HG03571 (cell line): ENCODE data around the gene SCUBE1.

ENCODE experiments used
- ATAC-seq: cut with Tn5 transposase; IDR thresholded peaks from one replicate; pipeline ENCODE4 v1.9.1; 2021; ENCODE audit not compliant: unreplicated experiment

SCUBE1 gene

GRCh38 chr22:43180670-43181069 is 162.5 kb downstream of the SCUBE1 start:
- no peak for ATAC-seq

DNA sequence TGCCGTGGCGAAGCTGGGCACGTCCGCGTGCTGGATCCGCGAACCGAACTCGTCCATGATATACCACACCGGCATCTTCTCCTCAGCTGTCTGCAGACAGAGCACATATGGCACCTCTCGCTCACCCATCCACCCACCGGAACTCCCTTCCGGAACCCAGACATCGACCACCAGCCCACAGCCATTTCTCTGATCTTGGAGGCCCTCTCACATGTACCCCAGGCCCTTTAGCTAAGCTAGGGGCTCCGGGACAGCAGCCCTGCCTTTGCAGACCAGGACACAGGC is 163.3 kb downstream of the SCUBE1 start:
- ATAC-seq, result no peak

- ATAC-seq, result no peak
These were observed 163.8 kb downstream of the SCUBE1 start for GRCh38 chr22:43179146-43179910.

- no peak for ATAC-seq
These were observed 165.7 kb downstream of the SCUBE1 start for GRCh38 chr22:43177479-43177878.

- no peak for ATAC-seq
These were observed 167.1 kb downstream of the SCUBE1 start for GRCh38 chr22:43176090-43176489.

DNA sequence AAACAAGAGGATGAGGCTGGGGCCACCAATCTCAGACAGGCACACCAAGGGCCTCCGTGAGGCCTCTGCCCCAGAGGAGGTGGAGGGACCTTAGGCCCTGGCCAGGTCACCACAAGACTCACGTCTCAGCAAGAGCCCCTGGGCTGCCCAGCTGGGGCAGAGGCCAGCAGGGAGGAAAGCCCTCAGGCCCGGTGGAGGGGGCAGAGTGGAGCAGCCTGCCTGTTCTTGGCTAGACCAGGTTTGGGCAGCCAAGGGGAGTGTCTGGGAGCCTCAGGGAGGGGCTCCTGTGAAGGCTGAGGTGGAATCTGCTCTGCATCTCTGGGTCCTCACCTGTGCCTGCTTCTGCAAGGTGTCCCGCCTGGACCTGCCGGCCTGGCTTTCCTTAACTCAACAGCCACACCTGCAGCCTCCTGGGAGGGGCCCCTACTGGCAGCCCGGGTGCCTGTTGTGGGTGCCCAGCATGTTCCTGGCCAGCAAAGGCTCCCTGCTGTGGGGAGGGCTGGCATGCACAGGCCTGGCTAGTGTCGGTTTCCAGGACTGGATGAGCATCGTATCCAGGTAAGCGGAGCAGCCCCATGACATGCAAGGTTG is 168.1 kb downstream of the SCUBE1 start:
- no peak for ATAC-seq

- no peak for ATAC-seq
These were observed 169.0 kb downstream of the SCUBE1 start for GRCh38 chr22:43173976-43174720.

DNA sequence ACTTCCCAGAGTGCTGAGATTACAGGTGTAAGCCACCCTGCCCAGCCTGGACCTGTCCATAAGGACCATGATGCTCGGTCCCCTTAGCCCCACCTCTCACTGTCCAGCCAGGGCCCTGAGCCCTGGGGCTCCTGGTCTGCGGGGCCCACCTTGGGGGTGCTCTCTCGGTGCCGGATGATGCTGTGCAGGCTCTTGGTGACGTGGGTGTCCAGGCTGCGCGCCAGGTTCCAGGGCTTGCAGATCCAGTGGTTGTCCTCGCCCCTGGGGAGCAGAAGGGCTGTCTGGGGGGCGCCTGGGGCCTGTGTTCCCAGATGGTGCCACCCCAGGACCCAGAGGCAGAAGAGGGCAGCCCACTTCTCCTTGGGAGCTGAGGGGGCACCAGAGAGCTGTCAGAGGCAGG is 169.6 kb downstream of the SCUBE1 start:
- no peak for ATAC-seq

DNA sequence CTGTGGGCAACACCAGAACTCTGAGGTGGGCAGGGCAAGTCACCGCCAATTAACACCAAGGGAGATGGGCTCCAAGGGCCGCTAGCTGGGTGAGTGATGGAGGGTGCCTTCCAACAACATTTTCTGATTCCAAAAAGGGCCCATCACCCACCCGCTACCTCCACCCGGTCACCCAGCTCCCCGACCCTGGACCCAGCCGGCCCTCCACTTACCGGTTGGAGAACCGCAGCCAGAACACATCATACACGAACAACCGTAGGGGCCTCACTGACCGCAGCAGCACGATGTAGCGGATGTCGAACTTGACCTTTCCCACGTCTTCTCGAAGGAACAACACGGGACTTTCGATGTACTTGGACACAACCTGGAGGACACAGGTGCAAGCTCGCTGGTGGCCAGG is 171.0 kb downstream of the SCUBE1 start:
- ATAC-seq, result no peak

- ATAC-seq, result no peak
These were observed 171.6 kb downstream of the SCUBE1 start for GRCh38 chr22:43171607-43172006.

GRCh38 chr22:43171019-43171491 is 172.1 kb downstream of the SCUBE1 start:
- ATAC-seq, result no peak

DNA sequence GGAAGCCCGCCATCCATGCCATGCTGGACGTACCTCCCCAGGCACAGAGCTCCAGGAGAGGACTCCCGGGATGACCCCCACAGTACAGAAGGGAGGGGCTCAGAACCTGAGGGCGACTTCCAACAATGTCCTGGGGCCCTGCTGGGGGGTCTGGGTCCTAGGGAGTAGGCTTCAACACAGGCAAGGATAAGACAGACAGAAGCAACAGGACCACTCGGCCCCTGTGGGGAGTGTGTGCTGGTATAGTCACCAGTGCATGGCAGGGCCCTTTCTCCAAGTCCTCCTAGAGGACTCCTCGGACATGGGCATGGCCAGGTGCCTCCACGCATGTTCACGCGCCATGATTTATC is 173.1 kb downstream of the SCUBE1 start:
- no peak for ATAC-seq

GRCh38 chr22:43169310-43170130 is 173.7 kb downstream of the SCUBE1 start:
- ATAC-seq, result no peak

DNA sequence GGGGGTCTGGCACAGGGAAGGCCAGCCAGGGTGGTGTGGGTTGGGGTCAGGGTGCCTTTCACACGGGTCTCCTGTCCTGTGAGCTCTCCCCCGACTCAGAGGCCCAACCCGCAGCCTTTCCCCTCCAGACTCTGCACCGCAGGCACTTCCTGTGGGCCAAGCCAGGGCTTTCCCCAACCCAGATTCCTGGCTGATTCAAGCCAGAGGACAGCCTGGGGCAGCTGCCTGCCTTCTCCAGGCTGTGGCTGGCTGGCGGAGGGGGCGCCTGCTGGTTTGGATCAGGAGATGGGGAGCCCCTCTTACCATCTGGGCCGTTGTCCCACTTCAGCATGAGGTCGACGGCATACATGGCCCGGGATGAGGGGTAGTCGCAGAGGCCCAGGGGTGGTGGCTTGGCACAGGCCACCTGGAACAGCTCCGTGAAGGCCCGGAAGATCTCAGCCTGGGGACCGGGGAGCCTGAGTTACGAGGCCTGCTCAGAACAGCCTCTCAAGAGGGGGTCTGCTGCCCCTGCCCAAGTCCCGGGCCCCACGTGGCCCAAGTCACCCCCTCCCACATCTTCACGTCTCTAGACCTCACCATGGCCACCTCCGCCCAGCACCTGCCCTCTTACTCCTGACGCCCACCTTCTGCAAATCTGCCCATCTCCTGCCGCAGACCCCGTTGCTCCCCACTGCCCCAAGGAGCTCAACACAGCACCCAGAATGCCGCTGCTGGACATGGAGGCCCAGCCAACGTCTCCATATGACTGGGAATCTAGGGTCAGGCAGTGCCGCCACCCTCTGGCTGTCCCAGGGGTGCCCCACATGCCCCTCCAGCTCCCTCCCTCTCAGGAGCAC is 174.5 kb downstream of the SCUBE1 start:
- ATAC-seq, result no peak

DNA sequence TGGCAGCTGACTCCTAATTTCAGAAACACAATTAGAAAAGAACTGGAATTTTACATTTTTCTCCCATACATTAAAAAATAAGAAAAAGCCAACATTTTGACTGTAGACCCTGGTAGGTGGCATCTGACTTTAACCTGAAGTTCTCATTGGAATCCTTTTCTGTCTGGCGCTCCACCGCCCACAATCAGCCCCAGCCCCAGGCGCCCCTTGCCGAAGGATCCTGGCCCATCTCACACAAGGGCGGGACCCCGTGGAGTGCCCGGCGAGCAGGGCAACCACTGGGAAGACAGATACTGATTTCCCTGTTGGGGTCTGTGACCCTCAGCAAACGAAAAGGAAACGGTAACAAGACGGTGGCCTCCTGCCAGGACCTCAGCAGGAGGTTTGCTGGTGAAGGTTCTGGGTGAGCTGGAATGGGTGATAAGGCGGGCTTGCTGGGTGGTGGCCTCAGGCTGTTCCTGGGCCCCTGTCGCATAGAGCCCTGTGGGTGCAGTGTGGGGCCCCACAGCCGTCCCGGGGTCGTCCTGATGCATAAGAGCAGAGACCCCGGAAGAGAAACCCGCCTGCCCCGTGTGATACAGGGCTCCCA is 176.1 kb downstream of the SCUBE1 start:
- no peak for ATAC-seq

- ATAC-seq, result no peak
These were observed 176.8 kb downstream of the SCUBE1 start for GRCh38 chr22:43166132-43166930.

- ATAC-seq, result no peak
These were observed 178.5 kb downstream of the SCUBE1 start for GRCh38 chr22:43164636-43165035.

DNA sequence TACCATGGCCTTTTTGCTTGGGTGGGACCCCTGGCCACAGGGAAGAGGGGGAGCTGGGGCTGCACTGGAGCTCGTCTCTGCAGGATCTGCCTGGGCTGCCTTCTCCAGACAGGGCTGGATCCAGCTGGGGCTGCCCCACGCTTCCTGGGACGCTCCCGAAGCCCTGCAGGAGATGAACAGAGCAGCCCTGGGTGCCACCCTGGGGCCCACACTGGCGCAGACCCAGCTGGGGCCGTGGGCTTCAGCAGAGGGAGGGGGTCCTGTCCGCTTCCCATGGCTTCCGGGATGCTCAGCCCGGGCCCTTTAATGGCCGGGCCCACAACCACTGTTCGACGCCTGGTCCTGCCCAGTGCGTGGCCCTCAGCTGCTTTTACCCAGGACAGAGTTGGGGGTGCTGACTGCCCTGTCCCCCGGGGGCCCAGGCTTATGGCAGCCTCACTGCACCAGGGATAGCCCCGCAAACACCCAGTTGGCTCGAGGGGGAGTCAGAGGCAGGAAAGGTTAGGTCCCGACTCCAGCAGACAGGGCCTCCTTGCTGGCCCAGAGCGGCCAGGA is 179.9 kb downstream of the SCUBE1 start:
- ATAC-seq, result no peak
